PFSK-1 (cell line): Measurements from ENCODE around the gene NXF1.
A peak's percentile ranks its signal among the peaks of the same experiment; 100 is the strongest.

Source experiments
- FOXP2 ChIP-seq: optimal IDR thresholded peaks from 2 replicates; pipeline ENCODE3; 2011; ENCODE audit warnings: borderline replicate concordance, control low read depth, inconsistent platforms; ENCODE audit not compliant: insufficient read depth; ENCODE audit errors: extremely low read length, extremely low read depth
- POLR2AphosphoS5 ChIP-seq: IDR thresholded peaks from 2 replicates; pipeline ENCODE4 v1.6.1; 2012; ENCODE audit warnings: low read depth, mild to moderate bottlenecking, control low read depth, low read length, moderate library complexity
- SIN3A ChIP-seq: IDR thresholded peaks from 2 replicates; pipeline ENCODE4 v1.6.1; 2012; ENCODE audit warnings: mild to moderate bottlenecking, low read length, moderate library complexity, borderline replicate concordance; ENCODE audit not compliant: insufficient read depth
- TAF1 ChIP-seq: IDR thresholded peaks from 2 replicates; pipeline ENCODE4 v1.6.1; 2012; ENCODE audit warnings: low read length, control low read depth, borderline replicate concordance; ENCODE audit not compliant: insufficient read depth
- TF ChIP-seq, protein P1 (sequence below), 2 experiments: IDR thresholded peaks; 2 replicates each; pipeline versions ENCODE4 v1.6.1 to v1.8.0; 2011 to 2012; ENCODE audit warnings: low read depth in 2 of 2, low read length in 2 of 2, control low read depth in 1 of 2, inconsistent platforms in 1 of 2, mild to moderate bottlenecking in 1 of 2, moderate library complexity in 1 of 2; ENCODE audit not compliant: insufficient read depth in 1 of 2

NXF1 gene

DNA sequence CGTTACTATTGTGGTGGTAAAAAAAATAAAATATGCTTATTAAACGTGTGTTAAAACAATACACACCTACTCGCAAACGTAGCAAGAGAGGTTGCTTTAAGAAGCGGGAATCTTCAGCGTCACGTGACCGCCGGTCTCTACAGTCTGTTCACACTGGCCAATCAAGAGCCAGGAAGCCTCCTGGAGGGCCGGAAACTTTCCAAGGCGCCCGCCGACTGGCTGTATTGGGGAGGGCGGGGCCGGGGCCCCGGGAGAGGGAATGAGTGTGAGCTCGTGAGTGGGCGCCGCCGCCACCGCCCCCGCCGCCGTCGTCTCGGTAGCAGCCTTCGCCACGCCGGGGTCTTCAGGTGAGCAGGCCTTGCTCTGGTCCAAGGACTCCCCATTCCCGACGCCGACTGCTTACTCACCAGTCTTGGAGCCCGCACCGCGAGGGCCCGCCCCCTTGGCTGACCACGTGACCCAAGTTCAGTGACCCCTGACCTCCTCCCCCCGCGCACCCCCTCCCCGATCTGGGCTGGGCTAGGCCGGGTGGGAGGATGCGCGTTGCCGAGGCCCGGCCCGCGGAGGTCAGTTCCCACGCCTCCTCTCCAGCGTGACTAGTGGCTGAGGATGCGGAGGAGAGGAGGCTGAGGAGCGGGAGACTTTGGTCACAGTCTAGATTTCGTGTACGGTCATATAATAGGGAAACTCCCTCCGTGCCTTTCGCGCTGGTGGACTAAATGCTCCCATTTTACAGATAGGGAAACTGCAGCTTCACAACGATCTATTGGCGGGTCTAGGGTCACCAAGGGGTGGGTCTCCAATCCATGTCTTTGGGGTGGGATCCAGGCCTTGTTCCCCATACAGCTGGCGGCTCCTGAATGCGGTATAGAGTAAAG lies 33.9 kb downstream of the NXF1 start, which contains the start of gene TAF6L:
Gene TAF6L, plus strand, starts transcription at position 253 of the 878 bp plus-strand sequence. CDS start 4,388 bp downstream, outside the sequence.
- TF ChIP-seq FOXP2 (peak; percentile 66), SIN3A (0 out of 2 replicates have a peak, but pooled peaks have one; percentile 76), TAF1 (peak; percentile 56; the same call in 1 of the 2 replicates), POLR2AphosphoS5 (peak; percentile 89)
- TF ChIP-seq, protein P1, sequence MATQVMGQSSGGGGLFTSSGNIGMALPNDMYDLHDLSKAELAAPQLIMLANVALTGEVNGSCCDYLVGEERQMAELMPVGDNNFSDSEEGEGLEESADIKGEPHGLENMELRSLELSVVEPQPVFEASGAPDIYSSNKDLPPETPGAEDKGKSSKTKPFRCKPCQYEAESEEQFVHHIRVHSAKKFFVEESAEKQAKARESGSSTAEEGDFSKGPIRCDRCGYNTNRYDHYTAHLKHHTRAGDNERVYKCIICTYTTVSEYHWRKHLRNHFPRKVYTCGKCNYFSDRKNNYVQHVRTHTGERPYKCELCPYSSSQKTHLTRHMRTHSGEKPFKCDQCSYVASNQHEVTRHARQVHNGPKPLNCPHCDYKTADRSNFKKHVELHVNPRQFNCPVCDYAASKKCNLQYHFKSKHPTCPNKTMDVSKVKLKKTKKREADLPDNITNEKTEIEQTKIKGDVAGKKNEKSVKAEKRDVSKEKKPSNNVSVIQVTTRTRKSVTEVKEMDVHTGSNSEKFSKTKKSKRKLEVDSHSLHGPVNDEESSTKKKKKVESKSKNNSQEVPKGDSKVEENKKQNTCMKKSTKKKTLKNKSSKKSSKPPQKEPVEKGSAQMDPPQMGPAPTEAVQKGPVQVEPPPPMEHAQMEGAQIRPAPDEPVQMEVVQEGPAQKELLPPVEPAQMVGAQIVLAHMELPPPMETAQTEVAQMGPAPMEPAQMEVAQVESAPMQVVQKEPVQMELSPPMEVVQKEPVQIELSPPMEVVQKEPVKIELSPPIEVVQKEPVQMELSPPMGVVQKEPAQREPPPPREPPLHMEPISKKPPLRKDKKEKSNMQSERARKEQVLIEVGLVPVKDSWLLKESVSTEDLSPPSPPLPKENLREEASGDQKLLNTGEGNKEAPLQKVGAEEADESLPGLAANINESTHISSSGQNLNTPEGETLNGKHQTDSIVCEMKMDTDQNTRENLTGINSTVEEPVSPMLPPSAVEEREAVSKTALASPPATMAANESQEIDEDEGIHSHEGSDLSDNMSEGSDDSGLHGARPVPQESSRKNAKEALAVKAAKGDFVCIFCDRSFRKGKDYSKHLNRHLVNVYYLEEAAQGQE (IDR thresholded peaks at IDR 0.05; ENCODE audit: insufficient read depth in 1 of 2, low read depth in 2 of 2, low read length in 2 of 2): no peak

DNA sequence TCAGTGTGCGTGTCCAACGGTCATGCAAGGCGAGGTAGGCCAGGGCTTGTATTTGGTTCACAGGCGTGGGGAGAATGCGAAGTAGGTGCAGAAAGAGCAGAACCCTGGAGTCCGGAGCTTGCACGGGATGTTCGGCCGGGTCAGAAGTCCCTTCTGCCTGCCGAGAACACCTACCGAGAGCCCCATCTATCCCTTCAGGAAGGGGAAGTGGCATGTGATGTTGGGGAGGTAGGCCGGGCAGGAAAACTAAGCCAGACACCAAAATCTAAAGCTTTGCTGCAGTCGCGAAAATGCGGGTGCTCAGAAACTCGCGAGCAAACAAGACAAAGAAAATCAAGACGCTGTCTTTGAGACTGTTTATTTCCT lies 34.5 kb downstream of the NXF1 start:
- TF ChIP-seq POLR2AphosphoS5 (no peak), SIN3A (no peak), FOXP2 (no peak), TAF1 (no peak)
- TF ChIP-seq, protein P1 (IDR thresholded peaks at IDR 0.05; ENCODE audit: insufficient read depth in 1 of 2, low read depth in 2 of 2, low read length in 2 of 2): no peak

DNA sequence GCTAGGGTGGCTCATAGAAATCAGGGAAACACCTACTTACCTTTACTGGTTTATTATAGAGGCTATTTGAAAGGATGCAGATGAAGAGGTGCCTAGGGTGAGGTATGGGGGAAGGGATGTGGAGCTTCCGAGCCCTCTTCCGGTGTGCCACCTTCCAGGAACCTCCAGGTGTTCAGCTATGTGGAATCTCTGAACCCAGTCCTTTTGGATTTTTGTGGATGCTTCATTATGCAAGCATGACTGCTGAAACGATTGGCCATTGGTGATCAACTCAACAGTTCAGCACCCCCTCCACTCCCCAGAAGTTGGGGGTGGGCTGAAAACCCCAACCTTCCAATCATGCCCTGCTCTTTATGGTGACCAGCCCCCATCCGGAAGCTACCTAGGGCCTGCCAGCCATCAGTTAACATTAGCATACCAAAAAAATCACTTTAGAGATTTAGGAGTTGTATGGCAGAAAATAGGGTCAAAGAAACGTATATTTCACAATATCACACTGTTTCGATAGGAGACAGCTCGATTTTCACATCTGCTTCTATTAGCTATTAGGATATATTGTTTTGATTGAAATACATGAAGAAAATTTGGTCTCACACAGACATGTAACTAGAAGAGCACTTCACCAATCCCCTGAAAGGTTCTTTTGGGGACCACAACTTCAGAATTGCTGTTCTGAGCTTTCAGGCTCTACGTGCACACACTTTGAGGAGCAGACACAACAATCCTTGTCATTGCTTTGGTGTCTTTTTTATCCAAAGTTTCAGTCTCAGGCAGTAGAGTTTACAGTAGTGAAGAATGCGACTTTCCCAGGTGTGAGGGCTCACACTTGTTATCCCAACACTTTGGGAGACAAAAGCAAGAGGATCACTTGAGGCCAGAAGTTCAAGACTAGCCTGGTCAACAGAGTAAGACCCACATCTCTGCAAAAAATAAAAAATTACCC lies 47.1 kb downstream of the NXF1 start:
- no peak for TF ChIP-seq SIN3A
- TF ChIP-seq TAF1: no peak
- TF ChIP-seq FOXP2: no peak

DNA sequence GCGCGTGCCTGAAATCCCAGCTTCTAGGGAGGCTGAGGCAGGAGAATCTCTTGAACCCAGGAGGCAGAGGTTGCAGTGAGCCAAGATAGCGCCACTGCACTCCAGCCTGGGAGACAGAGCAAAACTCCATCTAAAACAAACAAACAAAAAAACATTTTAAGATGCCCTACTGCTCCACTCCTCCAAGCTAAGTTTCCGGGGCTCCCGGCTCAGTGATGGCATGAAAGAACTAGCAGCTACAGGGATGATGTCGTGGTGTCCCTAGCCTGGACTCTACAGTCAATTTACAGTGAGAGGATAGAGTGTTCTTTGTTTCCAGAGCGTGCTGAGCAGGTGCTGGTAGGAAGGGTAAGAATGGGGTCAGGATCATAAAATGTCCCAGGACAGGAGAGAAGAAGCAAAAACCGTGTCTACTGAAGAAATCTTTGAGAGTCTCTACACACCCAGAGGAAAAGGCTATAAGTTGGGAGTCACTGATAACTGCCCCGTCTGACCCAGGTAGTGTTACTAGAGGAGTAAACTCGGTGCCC lies 50.1 kb downstream of the NXF1 start:
- TF ChIP-seq FOXP2: no peak
- TF ChIP-seq SIN3A: no peak
- no peak for TF ChIP-seq TAF1
- no peak for TF ChIP-seq POLR2AphosphoS5

DNA sequence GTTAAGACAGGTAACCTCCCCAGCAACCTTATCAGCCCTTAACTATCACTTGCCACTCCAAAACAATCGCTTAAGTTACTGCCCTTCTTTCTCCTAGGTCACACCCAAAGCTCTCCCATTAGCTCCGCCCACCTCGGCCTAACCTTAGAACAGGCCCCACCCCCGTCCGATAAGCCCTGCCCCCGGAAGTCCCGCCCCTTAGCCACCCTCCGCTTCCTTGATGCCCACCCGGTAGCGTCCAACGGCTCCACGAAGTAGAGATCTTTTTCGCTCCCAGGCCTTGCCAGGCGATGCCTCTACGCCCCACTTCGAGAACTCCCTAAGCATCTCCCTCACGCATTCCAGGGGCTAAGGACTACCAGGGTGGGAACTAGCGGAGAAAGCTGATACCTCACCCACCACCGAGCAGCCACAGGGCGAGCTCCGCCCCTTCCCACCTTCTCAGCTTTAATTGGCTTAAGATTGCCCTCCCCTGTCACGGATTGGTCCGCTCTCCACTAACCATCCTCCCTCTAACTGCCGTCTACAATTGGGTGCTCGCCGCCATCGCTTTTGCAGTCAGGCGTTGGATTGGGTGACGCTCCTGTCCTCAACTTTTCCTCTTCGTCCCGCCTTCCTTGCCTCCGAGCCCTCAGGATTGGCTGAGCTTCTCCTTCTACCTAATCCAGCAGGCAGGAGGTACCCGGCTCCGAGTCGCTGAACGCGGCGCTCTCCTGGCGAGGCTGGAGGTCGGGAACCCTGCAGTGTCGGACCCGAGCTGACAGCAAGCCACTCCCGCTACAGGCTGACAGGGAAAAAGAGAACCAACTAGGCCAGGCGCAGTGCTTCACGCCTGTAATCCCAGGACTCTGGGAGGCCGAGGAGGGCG lies 51.3 kb downstream of the NXF1 start, which contains the start of gene ZBTB3:
Gene ZBTB3, minus strand, starts transcription at position 425 of the 868 bp plus-strand sequence. CDS start 496 bp downstream, outside the sequence.
- TF ChIP-seq POLR2AphosphoS5 (peak; percentile 94), FOXP2 (peak; percentile 54), TAF1 (peak; percentile 72; the same call in 1 of the 2 replicates), SIN3A (no peak)
- TF ChIP-seq, protein P1 (IDR thresholded peaks at IDR 0.05; ENCODE audit: insufficient read depth in 1 of 2, low read depth in 2 of 2, low read length in 2 of 2): no peak; a peak in 1 of 4 replicates
